Gastrocnemius medialis (tissue), 4 donors: ENCODE results near the gene MIPOL1. TPM values are rescaled to one million over a fixed set of nuclear protein-coding genes. Genes with fewer than 3 reads are reported as not detected.

Experiments
- ATAC-seq, 2 donors: fragments of 150-250 bp; one replicate each; pipeline ENCODE4 v1.9.1; 2016
- DNase-seq, 2 donors: peaks; one replicate each; pipeline ENCODE4 v3.0.0-alpha.2; 2019
- H3K27ac ChIP-seq, 4 donors: fragments of 200-600 bp; sonication (generic); 1 replicate in 1 of 4; 2 replicates in 3 of 4; pipeline ENCODE4 v1.5.1; 2016 to 2018; ENCODE audit warnings: mild to moderate bottlenecking in 2 of 4, moderate library complexity in 1 of 4
- H3K27me3 ChIP-seq, 3 donors: fragments of 200-600 bp; sonication (generic) in 2 of 3; 1 replicate in 1 of 3; 2 replicates in 2 of 3; pipeline versions ENCODE4 v1.5.1 to v1.6.0; 2016 to 2019; ENCODE audit warnings: mild to moderate bottlenecking in 1 of 3, moderate library complexity in 1 of 3
- H3K36me3 ChIP-seq, 2 donors: fragments of 200-600 bp; sonication (generic) in 1 of 2; one replicate each; pipeline ENCODE4 v1.5.1; 2017 to 2018
- H3K4me1 ChIP-seq, 2 donors: fragments of 200-600 bp; sonication (generic) in 1 of 2; one replicate each; pipeline ENCODE4 v1.5.1; 2016 to 2017; ENCODE audit warnings: mild to moderate bottlenecking in 2 of 2
- H3K4me3 ChIP-seq, 4 donors: fragments of 200-600 bp; sonication (generic) in 3 of 4; 1 replicate in 1 of 4; 2 replicates in 3 of 4; pipeline ENCODE4 v1.5.1; 2016 to 2019; ENCODE audit warnings: mild to moderate bottlenecking in 2 of 4
- H3K9me3 ChIP-seq, 3 donors: fragments of 200-600 bp; sonication (generic) in 2 of 3; 1 replicate in 1 of 3; 2 replicates in 2 of 3; pipeline ENCODE4 v1.5.1; 2016 to 2019
- CTCF ChIP-seq, 5 experiments: fragments of 450-650 bp in 3 of 5; fragments of 200-600 bp in 2 of 5; sonication (generic) in 2 of 5; IDR thresholded peaks in 4 of 5; conservative IDR thresholded peaks in 1 of 5; 1 replicate in 4 of 5; 2 replicates in 1 of 5; pipeline ENCODE4 v1.5.1; 2016 to 2019; ENCODE audit warnings: antibody characterized with exemption in 5 of 5, mild to moderate bottlenecking in 3 of 5, moderate library complexity in 3 of 5
- POLR2A ChIP-seq, 2 donors: fragments of 450-650 bp; IDR thresholded peaks; one replicate each; pipeline ENCODE4 v1.6.1; 2017; ENCODE audit warnings: antibody characterized with exemption in 2 of 2, mild to moderate bottlenecking in 2 of 2, moderate library complexity in 2 of 2
- in situ Hi-C, 4 donors: fragments of 200-750 bp; cut with MboI; loops; one replicate each; pipeline versions ENCODE4 v1.15.0 to v1.8.0; 2017; ENCODE audit warnings: low sequenced_read_pairs in 4 of 4
- intact Hi-C: fragments of 100-400 bp; cut with DNase I; formaldehyde crosslinking; loops from one replicate; pipeline ENCODE4 v1.15.1; 2023; ENCODE audit warnings: low total_unique reads
- total RNA-seq, 4 donors: library from RNA; depleted of rRNA; stranded (reverse); fragments of >200 nt; gene quantifications; one replicate each; pipeline versions ENCODE4 v1.1.0 to v1.2.3, GENCODE V29; 2016

The MIPOL1 gene
- total RNA-seq, 4 donors from 2014 or later = 3.1 to 13.7 (median 4.1) TPM

DNA sequence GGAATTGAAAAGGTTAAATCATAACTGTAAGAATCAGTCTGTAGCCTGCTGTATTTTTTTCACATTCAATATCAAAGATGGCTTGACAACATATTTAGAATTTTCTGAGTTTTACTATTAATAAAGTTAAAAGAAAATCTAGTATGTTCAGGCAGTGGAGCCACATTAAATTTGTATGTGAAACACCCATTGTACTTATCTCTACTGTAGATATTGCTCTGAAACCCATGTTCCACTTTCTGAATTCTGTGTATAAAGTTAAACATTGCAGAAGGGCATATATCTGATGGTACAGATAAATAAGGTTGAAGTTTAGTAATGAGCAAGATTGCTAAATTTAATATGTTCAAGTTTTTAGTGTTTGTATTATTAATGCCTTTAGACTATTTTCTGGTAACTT, 224.6 kb downstream of the MIPOL1 start:
- Histone ChIP-seq H3K27me3 (no peaks in the 10 kb centered on the region), H3K36me3 (no peaks in the 10 kb centered on the region), H3K27ac (no peak overlapping the region), H3K4me1 (no peaks in the 10 kb centered on the region), H3K9me3 (no peaks in the 10 kb centered on the region), H3K4me3 (no peak overlapping the region)
- TF ChIP-seq POLR2A (IDR thresholded peaks at IDR 0.05) (no peak), CTCF (IDR thresholded peaks at IDR 0.05 in 4 of 5, conservative IDR thresholded peaks at IDR 0.05 in 1 of 5) (no peak)
- ATAC-seq (no peak), DNase-seq (no peak)
- intact Hi-C loops = no loop called here
- in situ Hi-C loops = no loop called here

GRCh38 chr14:37422748-37423147, 225.0 kb downstream of the MIPOL1 start:
- Histone ChIP-seq H3K27me3 (no peaks in the 10 kb centered on the region), H3K9me3 (no peaks in the 10 kb centered on the region), H3K36me3 (no peaks in the 10 kb centered on the region), H3K4me1 (no peaks in the 10 kb centered on the region), H3K27ac (no peak overlapping the region), H3K4me3 (no peak overlapping the region)
- intact Hi-C loops = no loop called here
- TF ChIP-seq POLR2A (IDR thresholded peaks at IDR 0.05) = no peak
- TF ChIP-seq CTCF (IDR thresholded peaks at IDR 0.05 in 4 of 5, conservative IDR thresholded peaks at IDR 0.05 in 1 of 5) = no peak
- ATAC-seq = no peak
- DNase-seq = no peak
- in situ Hi-C loops = no loop called here

DNA sequence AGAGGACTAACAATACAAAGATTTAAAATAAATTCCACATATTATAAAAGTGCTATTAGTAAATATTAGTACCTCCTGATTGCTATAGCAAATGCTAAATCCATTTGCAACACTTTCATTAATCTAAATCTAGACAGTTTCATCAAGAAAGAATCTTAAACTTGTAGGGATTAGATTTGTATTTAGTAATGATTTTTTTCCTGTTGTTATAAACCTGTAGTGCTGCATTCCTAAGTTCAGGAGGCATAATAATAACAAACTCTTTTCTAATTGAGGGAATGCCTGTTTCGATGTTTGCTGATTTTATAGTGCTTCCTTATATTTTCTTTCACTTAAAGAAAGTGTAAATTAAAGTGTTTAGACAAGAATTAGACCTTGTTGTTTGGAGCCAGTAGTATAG, 231.2 kb downstream of the MIPOL1 start:
- H3K4me1 ChIP-seq = no peaks in the 10 kb centered on the region
- H3K27me3 ChIP-seq = no peaks in the 10 kb centered on the region
- no peak for DNase-seq
- in situ Hi-C loops = no loop called here
- H3K27ac ChIP-seq = no peak overlapping the region
- no peak for ATAC-seq
- no peaks in the 10 kb centered on the region for H3K36me3 ChIP-seq
- intact Hi-C loops = no loop called here
- no peak overlapping the region for H3K4me3 ChIP-seq
- no peak for TF ChIP-seq POLR2A (IDR thresholded peaks at IDR 0.05)
- TF ChIP-seq CTCF (IDR thresholded peaks at IDR 0.05 in 4 of 5, conservative IDR thresholded peaks at IDR 0.05 in 1 of 5) = no peak
- no peaks in the 10 kb centered on the region for H3K9me3 ChIP-seq

DNA sequence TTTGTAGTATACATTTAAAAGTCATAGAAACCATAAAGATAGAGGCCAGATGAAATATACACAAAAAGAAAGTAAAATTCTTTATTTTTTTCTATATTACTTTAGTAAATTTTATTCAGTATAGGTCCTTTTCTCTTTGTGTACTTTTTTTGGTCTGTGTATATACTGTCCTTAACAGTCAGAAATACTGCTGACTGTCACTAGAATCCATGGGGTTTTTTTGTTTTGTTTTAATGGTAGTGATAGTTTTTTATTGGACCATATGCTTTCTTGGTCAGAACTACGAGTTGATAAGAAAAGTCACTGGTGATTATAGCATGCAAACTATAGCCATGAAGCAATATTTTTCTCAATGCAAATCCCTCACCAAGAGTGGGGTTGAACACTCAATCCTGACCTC, 231.9 kb downstream of the MIPOL1 start:
- H3K27ac ChIP-seq = no peak overlapping the region
- intact Hi-C loops = no loop called here

More for the DNA sequence above, 231.9 kb downstream of the MIPOL1 start:
- H3K4me1 ChIP-seq = no peaks in the 10 kb centered on the region
- in situ Hi-C loops = no loop called here
- DNase-seq (no peak), ATAC-seq (no peak)
- no peaks in the 10 kb centered on the region for H3K9me3 ChIP-seq
- no peaks in the 10 kb centered on the region for H3K27me3 ChIP-seq
- no peak overlapping the region for H3K4me3 ChIP-seq
- no peaks in the 10 kb centered on the region for H3K36me3 ChIP-seq
- no peak for TF ChIP-seq POLR2A (IDR thresholded peaks at IDR 0.05)
- TF ChIP-seq CTCF (IDR thresholded peaks at IDR 0.05 in 4 of 5, conservative IDR thresholded peaks at IDR 0.05 in 1 of 5) = no peak
